ENCODE data around the gene TRPT1.

TRPT1 gene

DNA sequence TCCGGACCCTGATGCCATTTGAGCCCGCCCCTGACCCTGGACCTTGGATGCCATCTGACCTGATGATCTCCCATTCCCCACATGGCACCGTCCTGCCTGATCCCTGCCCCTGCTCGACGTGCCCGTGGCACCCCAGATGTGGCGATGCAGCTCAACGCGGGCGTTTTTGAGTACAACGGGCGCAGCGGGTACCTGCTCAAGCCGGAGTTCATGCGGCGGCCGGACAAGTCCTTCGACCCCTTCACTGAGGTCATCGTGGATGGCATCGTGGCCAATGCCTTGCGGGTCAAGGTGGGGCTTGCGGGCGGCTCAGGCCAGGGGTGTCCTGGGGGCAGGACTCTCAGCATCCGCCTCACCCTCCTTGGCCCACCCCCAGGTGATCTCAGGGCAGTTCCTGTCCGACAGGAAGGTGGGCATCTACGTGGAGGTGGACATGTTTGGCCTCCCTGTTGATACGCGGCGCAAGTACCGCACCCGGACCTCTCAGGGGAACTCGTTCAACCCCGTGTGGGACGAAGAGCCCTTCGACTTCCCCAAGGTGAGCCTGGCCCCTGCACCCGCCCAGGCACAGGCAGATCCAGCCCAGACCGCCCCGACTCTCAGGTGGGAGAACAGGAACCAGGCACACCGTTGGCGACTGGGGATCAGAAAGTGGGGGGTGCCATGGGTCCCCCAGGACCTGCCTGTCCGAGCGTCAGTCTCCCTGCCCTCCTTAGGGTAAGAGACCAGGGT lies 36.5 kb upstream of the TRPT1 start (continued):
- TF ChIP-seq ZNF2 (tag by site-specific recombination; IDR thresholded peaks at IDR 0.05): no peak
- TF ChIP-seq ZFP37 (tag by site-specific recombination; IDR thresholded peaks at IDR 0.05): no peak
- TF ChIP-seq ZNF155 (tag by site-specific recombination; IDR thresholded peaks at IDR 0.05): no peak
- TF ChIP-seq, protein P1, sequence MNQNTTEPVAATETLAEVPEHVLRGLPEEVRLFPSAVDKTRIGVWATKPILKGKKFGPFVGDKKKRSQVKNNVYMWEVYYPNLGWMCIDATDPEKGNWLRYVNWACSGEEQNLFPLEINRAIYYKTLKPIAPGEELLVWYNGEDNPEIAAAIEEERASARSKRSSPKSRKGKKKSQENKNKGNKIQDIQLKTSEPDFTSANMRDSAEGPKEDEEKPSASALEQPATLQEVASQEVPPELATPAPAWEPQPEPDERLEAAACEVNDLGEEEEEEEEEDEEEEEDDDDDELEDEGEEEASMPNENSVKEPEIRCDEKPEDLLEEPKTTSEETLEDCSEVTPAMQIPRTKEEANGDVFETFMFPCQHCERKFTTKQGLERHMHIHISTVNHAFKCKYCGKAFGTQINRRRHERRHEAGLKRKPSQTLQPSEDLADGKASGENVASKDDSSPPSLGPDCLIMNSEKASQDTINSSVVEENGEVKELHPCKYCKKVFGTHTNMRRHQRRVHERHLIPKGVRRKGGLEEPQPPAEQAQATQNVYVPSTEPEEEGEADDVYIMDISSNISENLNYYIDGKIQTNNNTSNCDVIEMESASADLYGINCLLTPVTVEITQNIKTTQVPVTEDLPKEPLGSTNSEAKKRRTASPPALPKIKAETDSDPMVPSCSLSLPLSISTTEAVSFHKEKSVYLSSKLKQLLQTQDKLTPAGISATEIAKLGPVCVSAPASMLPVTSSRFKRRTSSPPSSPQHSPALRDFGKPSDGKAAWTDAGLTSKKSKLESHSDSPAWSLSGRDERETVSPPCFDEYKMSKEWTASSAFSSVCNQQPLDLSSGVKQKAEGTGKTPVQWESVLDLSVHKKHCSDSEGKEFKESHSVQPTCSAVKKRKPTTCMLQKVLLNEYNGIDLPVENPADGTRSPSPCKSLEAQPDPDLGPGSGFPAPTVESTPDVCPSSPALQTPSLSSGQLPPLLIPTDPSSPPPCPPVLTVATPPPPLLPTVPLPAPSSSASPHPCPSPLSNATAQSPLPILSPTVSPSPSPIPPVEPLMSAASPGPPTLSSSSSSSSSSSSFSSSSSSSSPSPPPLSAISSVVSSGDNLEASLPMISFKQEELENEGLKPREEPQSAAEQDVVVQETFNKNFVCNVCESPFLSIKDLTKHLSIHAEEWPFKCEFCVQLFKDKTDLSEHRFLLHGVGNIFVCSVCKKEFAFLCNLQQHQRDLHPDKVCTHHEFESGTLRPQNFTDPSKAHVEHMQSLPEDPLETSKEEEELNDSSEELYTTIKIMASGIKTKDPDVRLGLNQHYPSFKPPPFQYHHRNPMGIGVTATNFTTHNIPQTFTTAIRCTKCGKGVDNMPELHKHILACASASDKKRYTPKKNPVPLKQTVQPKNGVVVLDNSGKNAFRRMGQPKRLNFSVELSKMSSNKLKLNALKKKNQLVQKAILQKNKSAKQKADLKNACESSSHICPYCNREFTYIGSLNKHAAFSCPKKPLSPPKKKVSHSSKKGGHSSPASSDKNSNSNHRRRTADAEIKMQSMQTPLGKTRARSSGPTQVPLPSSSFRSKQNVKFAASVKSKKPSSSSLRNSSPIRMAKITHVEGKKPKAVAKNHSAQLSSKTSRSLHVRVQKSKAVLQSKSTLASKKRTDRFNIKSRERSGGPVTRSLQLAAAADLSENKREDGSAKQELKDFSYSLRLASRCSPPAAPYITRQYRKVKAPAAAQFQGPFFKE (tag by site-specific recombination; IDR thresholded peaks at IDR 0.05; ENCODE audit: borderline replicate concordance): no peak
- TF ChIP-seq KLF8 (tag by site-specific recombination; IDR thresholded peaks at IDR 0.05): no peak
- TF ChIP-seq ZNF24 (tag by site-specific recombination; IDR thresholded peaks at IDR 0.05): no peak

DNA sequence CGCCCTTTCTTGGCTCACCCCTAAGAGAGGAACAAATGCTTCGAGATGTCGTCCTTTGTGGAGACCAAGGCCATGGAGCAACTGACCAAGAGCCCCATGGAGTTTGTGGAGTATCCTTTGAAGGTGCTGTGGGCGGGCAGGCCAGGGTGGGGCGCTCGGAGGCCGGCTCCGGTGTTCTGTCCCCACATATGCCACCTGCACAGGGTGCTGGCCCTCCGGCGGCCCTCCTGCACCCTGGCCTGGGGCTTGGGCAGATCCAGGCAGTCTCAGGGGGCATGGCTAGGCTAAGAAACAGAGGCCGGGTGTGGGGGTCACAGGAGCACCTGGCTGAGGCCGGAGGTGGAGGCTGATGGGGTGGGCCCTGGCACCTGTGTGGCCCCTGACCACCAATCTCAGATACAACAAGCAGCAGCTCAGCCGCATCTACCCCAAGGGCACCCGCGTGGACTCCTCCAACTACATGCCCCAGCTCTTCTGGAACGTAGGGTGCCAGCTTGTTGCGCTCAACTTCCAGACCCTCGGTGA lies 35.6 kb upstream of the TRPT1 start:
- ChIA-PET POLR2A (no interaction called here), CTCF (interaction anchor here (0.6 kb wide), 1 partner anchor 109 kb away, joined by 3 read pairs; no protein-coding TSS in a partner anchor)
- Histone ChIP-seq H3K36me3 (ENCODE audit: control insufficient read depth in 2 of 2, insufficient read depth in 1 of 2, low read length in 2 of 2) (peaks cover 0 to 79% of the 10 kb centered on the region in 2 experiments; a peak in 2 of 3 replicates), H3K9me3 (ENCODE audit: control insufficient read depth, insufficient read depth, low read depth, low read length) (no peaks in the 10 kb centered on the region), H3K27ac (ENCODE audit: extremely low read depth, low read depth, low read length) (no peak overlapping the region), H3K4me1 (ENCODE audit: control insufficient read depth, insufficient read depth, low read length) (no peaks in the 10 kb centered on the region; the same call in 1 of the 2 replicates), H3K4me3 (ENCODE audit: low read depth, low read length) (no peak overlapping the region)
- no peak for TF ChIP-seq ZNF658 (tag by site-specific recombination; IDR thresholded peaks at IDR 0.05)
- TF ChIP-seq, protein P2, sequence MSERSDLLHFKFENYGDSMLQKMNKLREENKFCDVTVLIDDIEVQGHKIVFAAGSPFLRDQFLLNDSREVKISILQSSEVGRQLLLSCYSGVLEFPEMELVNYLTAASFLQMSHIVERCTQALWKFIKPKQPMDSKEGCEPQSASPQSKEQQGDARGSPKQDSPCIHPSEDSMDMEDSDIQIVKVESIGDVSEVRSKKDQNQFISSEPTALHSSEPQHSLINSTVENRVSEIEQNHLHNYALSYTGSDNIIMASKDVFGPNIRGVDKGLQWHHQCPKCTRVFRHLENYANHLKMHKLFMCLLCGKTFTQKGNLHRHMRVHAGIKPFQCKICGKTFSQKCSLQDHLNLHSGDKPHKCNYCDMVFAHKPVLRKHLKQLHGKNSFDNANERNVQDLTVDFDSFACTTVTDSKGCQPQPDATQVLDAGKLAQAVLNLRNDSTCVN (tag by site-specific recombination; optimal IDR thresholded peaks at IDR 0.05): no peak
- no peak for TF ChIP-seq ZNF510 (tag by site-specific recombination; IDR thresholded peaks at IDR 0.05; ENCODE audit: insufficient replicate concordance)
- no peak for TF ChIP-seq ZXDB (tag by site-specific recombination; IDR thresholded peaks at IDR 0.05)
- no peak for TF ChIP-seq ZNF423 (tag by site-specific recombination; IDR thresholded peaks at IDR 0.05)
- no peak for TF ChIP-seq ZNF184 (tag by site-specific recombination; IDR thresholded peaks at IDR 0.05)
- no peak for TF ChIP-seq ZBTB48 (tag by site-specific recombination; IDR thresholded peaks at IDR 0.05)
- TF ChIP-seq ZNF558 (tag by site-specific recombination; IDR thresholded peaks at IDR 0.05): no peak
- TF ChIP-seq ZNF501 (tag by site-specific recombination; IDR thresholded peaks at IDR 0.05): no peak
- no peak for TF ChIP-seq ZNF48 (tag by site-specific recombination; IDR thresholded peaks at IDR 0.05)
- TF ChIP-seq, protein P3, sequence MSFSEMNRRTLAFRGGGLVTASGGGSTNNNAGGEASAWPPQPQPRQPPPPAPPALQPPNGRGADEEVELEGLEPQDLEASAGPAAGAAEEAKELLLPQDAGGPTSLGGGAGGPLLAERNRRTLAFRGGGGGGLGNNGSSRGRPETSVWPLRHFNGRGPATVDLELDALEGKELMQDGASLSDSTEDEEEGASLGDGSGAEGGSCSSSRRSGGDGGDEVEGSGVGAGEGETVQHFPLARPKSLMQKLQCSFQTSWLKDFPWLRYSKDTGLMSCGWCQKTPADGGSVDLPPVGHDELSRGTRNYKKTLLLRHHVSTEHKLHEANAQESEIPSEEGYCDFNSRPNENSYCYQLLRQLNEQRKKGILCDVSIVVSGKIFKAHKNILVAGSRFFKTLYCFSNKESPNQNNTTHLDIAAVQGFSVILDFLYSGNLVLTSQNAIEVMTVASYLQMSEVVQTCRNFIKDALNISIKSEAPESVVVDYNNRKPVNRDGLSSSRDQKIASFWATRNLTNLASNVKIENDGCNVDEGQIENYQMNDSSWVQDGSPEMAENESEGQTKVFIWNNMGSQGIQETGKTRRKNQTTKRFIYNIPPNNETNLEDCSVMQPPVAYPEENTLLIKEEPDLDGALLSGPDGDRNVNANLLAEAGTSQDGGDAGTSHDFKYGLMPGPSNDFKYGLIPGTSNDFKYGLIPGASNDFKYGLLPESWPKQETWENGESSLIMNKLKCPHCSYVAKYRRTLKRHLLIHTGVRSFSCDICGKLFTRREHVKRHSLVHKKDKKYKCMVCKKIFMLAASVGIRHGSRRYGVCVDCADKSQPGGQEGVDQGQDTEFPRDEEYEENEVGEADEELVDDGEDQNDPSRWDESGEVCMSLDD (tag by site-specific recombination; IDR thresholded peaks at IDR 0.05): no peak
- TF ChIP-seq, protein P4, sequence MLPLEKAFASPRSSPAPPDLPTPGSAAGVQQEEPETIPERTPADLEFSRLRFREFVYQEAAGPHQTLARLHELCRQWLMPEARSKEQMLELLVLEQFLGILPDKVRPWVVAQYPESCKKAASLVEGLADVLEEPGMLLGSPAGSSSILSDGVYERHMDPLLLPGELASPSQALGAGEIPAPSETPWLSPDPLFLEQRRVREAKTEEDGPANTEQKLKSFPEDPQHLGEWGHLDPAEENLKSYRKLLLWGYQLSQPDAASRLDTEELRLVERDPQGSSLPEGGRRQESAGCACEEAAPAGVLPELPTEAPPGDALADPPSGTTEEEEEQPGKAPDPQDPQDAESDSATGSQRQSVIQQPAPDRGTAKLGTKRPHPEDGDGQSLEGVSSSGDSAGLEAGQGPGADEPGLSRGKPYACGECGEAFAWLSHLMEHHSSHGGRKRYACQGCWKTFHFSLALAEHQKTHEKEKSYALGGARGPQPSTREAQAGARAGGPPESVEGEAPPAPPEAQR (tag by site-specific recombination; IDR thresholded peaks at IDR 0.05): no peak
- TF ChIP-seq, protein P5, sequence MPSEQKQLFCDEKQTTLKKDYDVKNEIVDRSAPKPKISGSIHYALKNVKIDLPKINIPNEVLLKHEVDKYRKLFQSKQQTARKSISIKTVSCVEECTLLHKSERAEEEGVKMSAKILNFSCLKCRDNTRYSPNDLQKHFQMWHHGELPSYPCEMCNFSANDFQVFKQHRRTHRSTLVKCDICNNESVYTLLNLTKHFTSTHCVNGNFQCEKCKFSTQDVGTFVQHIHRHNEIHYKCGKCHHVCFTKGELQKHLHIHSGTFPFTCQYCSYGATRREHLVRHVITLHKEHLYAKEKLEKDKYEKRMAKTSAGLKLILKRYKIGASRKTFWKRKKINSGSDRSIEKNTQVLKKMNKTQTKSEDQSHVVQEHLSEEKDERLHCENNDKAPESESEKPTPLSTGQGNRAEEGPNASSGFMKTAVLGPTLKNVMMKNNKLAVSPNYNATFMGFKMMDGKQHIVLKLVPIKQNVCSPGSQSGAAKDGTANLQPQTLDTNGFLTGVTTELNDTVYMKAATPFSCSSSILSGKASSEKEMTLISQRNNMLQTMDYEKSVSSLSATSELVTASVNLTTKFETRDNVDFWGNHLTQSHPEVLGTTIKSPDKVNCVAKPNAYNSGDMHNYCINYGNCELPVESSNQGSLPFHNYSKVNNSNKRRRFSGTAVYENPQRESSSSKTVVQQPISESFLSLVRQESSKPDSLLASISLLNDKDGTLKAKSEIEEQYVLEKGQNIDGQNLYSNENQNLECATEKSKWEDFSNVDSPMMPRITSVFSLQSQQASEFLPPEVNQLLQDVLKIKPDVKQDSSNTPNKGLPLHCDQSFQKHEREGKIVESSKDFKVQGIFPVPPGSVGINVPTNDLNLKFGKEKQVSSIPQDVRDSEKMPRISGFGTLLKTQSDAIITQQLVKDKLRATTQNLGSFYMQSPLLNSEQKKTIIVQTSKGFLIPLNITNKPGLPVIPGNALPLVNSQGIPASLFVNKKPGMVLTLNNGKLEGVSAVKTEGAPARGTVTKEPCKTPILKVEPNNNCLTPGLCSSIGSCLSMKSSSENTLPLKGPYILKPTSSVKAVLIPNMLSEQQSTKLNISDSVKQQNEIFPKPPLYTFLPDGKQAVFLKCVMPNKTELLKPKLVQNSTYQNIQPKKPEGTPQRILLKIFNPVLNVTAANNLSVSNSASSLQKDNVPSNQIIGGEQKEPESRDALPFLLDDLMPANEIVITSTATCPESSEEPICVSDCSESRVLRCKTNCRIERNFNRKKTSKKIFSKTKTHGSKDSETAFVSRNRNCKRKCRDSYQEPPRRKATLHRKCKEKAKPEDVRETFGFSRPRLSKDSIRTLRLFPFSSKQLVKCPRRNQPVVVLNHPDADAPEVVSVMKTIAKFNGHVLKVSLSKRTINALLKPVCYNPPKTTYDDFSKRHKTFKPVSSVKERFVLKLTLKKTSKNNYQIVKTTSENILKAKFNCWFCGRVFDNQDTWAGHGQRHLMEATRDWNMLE (tag by site-specific recombination; conservative IDR thresholded peaks at IDR 0.05; ENCODE audit: low read depth): no peak

Data from HEK293 (cell line).